CD14-positive monocyte (primary cell): ENCODE data around the gene CCDC12. TPM values are rescaled to one million over a fixed set of nuclear protein-coding genes. Genes with fewer than 3 reads are reported as not detected.
A peak's percentile ranks its signal among the peaks of the same experiment; 100 is the strongest.

Source experiments
- DNase-seq, 3 donors: peaks; one replicate each; pipeline ENCODE4 v3.0.0-alpha.2; 2011 to 2022
- H2AFZ ChIP-seq: 2 replicates; pipeline ENCODE4 v1.6.0; 2012; ENCODE audit warnings: mild to moderate bottlenecking, low read depth, low read length, inconsistent platforms; ENCODE audit not compliant: insufficient read depth, poor library complexity, severe bottlenecking
- H3K27ac ChIP-seq, 2 donors: 1 replicate in 1 of 2; 2 replicates in 1 of 2; pipeline ENCODE4 v1.5.1; 2012 to 2013; ENCODE audit warnings: low read length in 2 of 2, control low read depth in 1 of 2, inconsistent platforms in 1 of 2, low read depth in 1 of 2, mild to moderate bottlenecking in 1 of 2
- H3K27me3 ChIP-seq, 2 donors: one replicate each; pipeline versions ENCODE4 v1.6.0 to v1.6.1; 2011 to 2013; ENCODE audit warnings: low read length in 2 of 2; ENCODE audit not compliant: control insufficient read depth in 2 of 2, insufficient read depth in 2 of 2
- H3K36me3 ChIP-seq, 2 donors: replicated peaks in 1 of 2; 1 replicate in 1 of 2; 2 replicates in 1 of 2; pipeline versions ENCODE4 v1.5.1 to v1.6.1; 2012 to 2013; ENCODE audit warnings: low read length in 2 of 2, control low read depth in 1 of 2, inconsistent platforms in 1 of 2, mild to moderate bottlenecking in 1 of 2; ENCODE audit not compliant: insufficient read depth in 2 of 2, control insufficient read depth in 1 of 2
- H3K4me1 ChIP-seq, 2 donors: 1 replicate in 1 of 2; 2 replicates in 1 of 2; pipeline versions ENCODE4 v1.5.1 to v1.6.1; 2012 to 2013; ENCODE audit warnings: low read length in 2 of 2, control low read depth in 1 of 2, inconsistent platforms in 1 of 2, mild to moderate bottlenecking in 1 of 2, moderate library complexity in 1 of 2; ENCODE audit not compliant: insufficient read depth in 2 of 2, control insufficient read depth in 1 of 2
- H3K4me2 ChIP-seq: replicated peaks from 2 replicates; pipeline ENCODE3; 2012; ENCODE audit warnings: low read length, moderate library complexity, mild to moderate bottlenecking; ENCODE audit not compliant: poor library complexity, severe bottlenecking; ENCODE audit errors: extremely low read depth
- H3K4me3 ChIP-seq, 3 experiments: fragments of 200-600 bp in 1 of 3; sonication (generic) in 1 of 3; replicated peaks in 1 of 3; 1 replicate in 2 of 3; 2 replicates in 1 of 3; pipeline ENCODE4 v1.5.1; 2011 to 2013; ENCODE audit warnings: low read length in 3 of 3, mild to moderate bottlenecking in 3 of 3, control low read depth in 2 of 3, low read depth in 2 of 3, inconsistent platforms in 1 of 3, moderate library complexity in 1 of 3
- H3K79me2 ChIP-seq: 2 replicates; pipeline ENCODE4 v1.6.0; 2012; ENCODE audit warnings: mild to moderate bottlenecking, control low read depth, inconsistent platforms, low read length, moderate library complexity; ENCODE audit not compliant: insufficient read depth
- H3K9ac ChIP-seq: 2 replicates; pipeline ENCODE4 v1.6.0; 2017; ENCODE audit warnings: low read length, mild to moderate bottlenecking; ENCODE audit not compliant: insufficient read depth, poor library complexity, severe bottlenecking
- H3K9me3 ChIP-seq, 2 donors: replicated peaks in 1 of 2; 1 replicate in 1 of 2; 2 replicates in 1 of 2; pipeline versions ENCODE4 v1.5.1 to v1.6.1; 2012 to 2013; ENCODE audit warnings: low read length in 2 of 2, control low read depth in 1 of 2; ENCODE audit not compliant: control insufficient read depth in 1 of 2, insufficient read depth in 1 of 2
- H4K20me1 ChIP-seq: 2 replicates; pipeline ENCODE4 v1.6.0; 2012; ENCODE audit warnings: mild to moderate bottlenecking, low read length, control low read depth, moderate library complexity; ENCODE audit not compliant: insufficient read depth
- H3K27ac Mint-ChIP-seq, 7 donors: one replicate each; pipeline ENCODE4 v1.8.0; 2020; ENCODE audit warnings: mild to moderate bottlenecking in 7 of 7, mixed read lengths in 7 of 7, moderate library complexity in 6 of 7, inconsistent platforms in 2 of 7
- H3K27me3 Mint-ChIP-seq, 3 donors: one replicate each; pipeline ENCODE4 v1.8.0; 2021 to 2022; ENCODE audit warnings: low read depth in 3 of 3, mild to moderate bottlenecking in 3 of 3, mixed read lengths in 3 of 3, moderate library complexity in 3 of 3, inconsistent platforms in 1 of 3
- H3K36me3 Mint-ChIP-seq, 2 donors: one replicate each; pipeline ENCODE4 v1.8.0; 2020; ENCODE audit warnings: mixed read lengths in 2 of 2, inconsistent platforms in 1 of 2, mild to moderate bottlenecking in 1 of 2
- H3K4me1 Mint-ChIP-seq: one replicate; pipeline ENCODE4 v1.8.0; 2020; ENCODE audit warnings: mild to moderate bottlenecking, mixed read lengths
- H3K4me3 Mint-ChIP-seq, 2 donors: one replicate each; pipeline ENCODE4 v1.8.0; 2020; ENCODE audit warnings: mild to moderate bottlenecking in 2 of 2, mixed read lengths in 2 of 2, moderate library complexity in 1 of 2
- H3K9me3 Mint-ChIP-seq, 7 donors: one replicate each; pipeline ENCODE4 v1.8.0; 2020 to 2022; ENCODE audit warnings: mixed read lengths in 7 of 7, mild to moderate bottlenecking in 6 of 7, moderate library complexity in 6 of 7, inconsistent platforms in 2 of 7
- WGBS: methylation state at CpG from one replicate; pipeline ENCODE4 v1.1.5; 2013; ENCODE audit warnings: missing lambda C conversion rate; ENCODE audit not compliant: insufficient coverage; 5-methylcytosine and 5-hydroxymethylcytosine counted together
- intact Hi-C, 2 donors: fragments of 100-400 bp; cut with micrococcal nuclease; formaldehyde crosslinking; loops; one replicate each; pipeline versions ENCODE4 v1.15.0 to v1.15.1; 2023
- polyA plus RNA-seq, 3 donors: library from polyadenylated mRNA; depleted of rRNA in 1 of 3; unstranded in 2 of 3; stranded (reverse) in 1 of 3; fragments of 300-500 nt in 2 of 3; fragments of >200 nt in 1 of 3; fragmentation: Illumina TruSeq in 2 of 3; gene quantifications; 1 replicate in 2 of 3; 2 replicates in 1 of 3; pipeline ENCODE4 v1.2.3, GENCODE V29; 2012 to 2021
- TF ChIP-seq, protein P1 (sequence below): fragments of 200-600 bp; IDR thresholded peaks from one replicate; pipeline ENCODE4 v1.8.0; 2022; ENCODE audit warnings: antibody characterized with exemption, mild to moderate bottlenecking

Gene CCDC12
- polyA plus RNA-seq, 3 donors = 50.1 to 70.7 (median 55.8) TPM

DNA sequence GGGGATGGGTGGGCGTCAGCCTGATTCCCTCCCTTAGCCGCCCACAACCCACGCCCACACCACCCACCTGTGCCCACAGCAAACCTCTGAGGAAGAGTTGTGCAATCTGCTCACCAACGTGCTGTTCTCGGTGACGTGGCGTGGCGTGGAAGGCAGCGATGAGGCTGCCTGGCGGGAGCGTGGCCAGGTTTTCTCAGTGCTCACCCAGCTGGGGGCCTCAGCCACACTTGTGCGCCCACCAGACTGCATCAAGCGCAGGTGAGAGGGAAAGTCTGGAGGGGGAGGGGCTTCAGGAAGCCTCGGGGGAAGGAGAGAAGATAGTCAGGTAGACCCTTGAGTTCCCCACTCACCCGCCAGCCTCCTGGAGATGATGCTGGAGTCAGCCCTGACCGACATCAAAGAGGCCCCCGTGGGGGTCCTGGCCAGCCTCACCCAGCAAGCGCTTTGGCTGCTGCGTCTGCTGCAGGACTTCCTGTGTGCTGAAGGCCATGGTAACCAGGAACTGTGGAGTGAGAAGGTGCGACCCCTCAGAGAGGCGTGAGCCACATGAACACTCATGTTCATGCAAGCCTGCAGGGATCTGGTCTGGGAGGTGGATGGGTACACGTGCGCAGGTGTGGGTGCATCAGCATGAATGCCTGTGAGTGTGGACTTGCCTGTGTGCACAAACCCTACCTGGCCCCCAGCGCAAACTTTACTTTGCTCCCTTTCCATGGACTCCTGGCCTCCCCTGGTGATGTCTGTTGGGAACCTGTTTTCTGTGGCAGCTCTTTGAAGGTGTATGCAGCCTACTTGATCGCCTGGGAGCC, 24.6 kb upstream of the CCDC12 start:
- Histone ChIP-seq H2AFZ (no peak overlapping the region), H3K36me3 (peaks cover 100% of the 10 kb centered on the region in 2 donors), H3K4me2 (no peak overlapping the region), H3K27ac (peak overlapping the region in 1 of 2 donors; percentile 32), H3K9me3 (no peaks in the 10 kb centered on the region), H3K9ac (no peak overlapping the region), H3K4me3 (no peak overlapping the region), H3K27me3 (no peaks in the 10 kb centered on the region), H3K79me2 (peaks cover 19% of the 10 kb centered on the region), H4K20me1 (peaks cover 100% of the 10 kb centered on the region), H3K4me1 (peaks cover 0 to 12% of the 10 kb centered on the region in 2 donors)
- WGBS = 63% methylated on average over 23 of the region's 25 CpGs
- Mint-ChIP-seq H3K36me3 (peaks cover 83 to 99% of the 10 kb centered on the region in 2 donors), H3K27ac (peak overlapping the region in 1 of 7 donors; percentile 48), H3K4me3 (no peak overlapping the region), H3K9me3 (peaks cover 0 to 2% (median 0%) of the 10 kb centered on the region in 7 donors), H3K27me3 (peaks cover 0 to 1% (median 0%) of the 10 kb centered on the region in 3 donors), H3K4me1 (peaks cover 15% of the 10 kb centered on the region)
- no peak for DNase-seq
- intact Hi-C loops = no loop called here
- TF ChIP-seq, protein P1, sequence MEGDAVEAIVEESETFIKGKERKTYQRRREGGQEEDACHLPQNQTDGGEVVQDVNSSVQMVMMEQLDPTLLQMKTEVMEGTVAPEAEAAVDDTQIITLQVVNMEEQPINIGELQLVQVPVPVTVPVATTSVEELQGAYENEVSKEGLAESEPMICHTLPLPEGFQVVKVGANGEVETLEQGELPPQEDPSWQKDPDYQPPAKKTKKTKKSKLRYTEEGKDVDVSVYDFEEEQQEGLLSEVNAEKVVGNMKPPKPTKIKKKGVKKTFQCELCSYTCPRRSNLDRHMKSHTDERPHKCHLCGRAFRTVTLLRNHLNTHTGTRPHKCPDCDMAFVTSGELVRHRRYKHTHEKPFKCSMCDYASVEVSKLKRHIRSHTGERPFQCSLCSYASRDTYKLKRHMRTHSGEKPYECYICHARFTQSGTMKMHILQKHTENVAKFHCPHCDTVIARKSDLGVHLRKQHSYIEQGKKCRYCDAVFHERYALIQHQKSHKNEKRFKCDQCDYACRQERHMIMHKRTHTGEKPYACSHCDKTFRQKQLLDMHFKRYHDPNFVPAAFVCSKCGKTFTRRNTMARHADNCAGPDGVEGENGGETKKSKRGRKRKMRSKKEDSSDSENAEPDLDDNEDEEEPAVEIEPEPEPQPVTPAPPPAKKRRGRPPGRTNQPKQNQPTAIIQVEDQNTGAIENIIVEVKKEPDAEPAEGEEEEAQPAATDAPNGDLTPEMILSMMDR = no peak

DNA sequence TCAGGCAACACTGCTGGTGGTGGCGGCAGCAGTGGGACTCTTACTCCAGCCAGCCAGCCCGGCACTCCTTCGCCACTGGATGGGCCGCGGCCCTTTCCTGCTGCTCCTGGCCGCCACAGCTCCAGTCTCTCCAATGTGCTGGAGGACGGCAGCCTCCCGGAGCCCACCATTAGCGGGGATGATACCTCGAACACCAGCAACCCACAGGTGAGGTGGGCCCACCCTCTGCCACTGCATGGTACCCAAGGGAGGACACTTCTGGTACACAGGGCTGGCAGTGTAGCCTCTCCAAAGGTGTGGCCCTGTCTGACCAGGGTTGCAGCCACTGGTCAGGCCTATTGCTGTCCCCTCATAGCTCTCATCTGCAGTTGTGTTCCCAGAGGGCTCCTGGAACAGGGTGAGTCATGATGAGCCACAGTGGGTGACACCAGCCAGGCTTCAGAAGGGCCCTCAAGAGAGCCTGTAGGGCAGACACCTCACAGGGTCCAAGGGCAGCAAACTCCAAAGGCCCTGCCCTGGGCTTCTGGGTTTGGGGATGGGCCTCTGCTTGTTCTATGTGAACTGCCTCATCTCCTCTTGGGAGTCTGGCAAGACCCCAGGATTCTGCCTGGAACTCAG, 23.8 kb upstream of the CCDC12 start:
- DNase-seq = no peak
- Histone ChIP-seq H3K9ac (no peak overlapping the region), H3K4me3 (no peak overlapping the region), H3K79me2 (peaks cover 19% of the 10 kb centered on the region), H3K9me3 (no peaks in the 10 kb centered on the region), H3K4me1 (peaks cover 0 to 12% of the 10 kb centered on the region in 2 donors), H3K27ac (peak overlapping the region in 1 of 2 donors; percentile 32), H2AFZ (no peak overlapping the region), H3K36me3 (peaks cover 100% of the 10 kb centered on the region in 2 donors), H3K4me2 (no peak overlapping the region), H3K27me3 (no peaks in the 10 kb centered on the region), H4K20me1 (peaks cover 100% of the 10 kb centered on the region)
- Mint-ChIP-seq H3K9me3 (peaks cover 0 to 2% (median 0%) of the 10 kb centered on the region in 7 donors), H3K27me3 (no peaks in the 10 kb centered on the region), H3K27ac (peak overlapping the region in 3 of 7 donors; percentile 55 to 64 (median 57)), H3K4me3 (no peak overlapping the region), H3K4me1 (peaks cover 15% of the 10 kb centered on the region), H3K36me3 (peaks cover 79 to 99% of the 10 kb centered on the region in 2 donors)
- TF ChIP-seq, protein P1 = no peak
- intact Hi-C loops = no loop called here
- 98% methylated on average over 10 of the region's 10 CpGs for WGBS
